ENCODE data around the gene PLN. TPM values are rescaled to one million over a fixed set of nuclear protein-coding genes. Genes with fewer than 3 reads are reported as not detected.

Gene PLN
- polyA plus RNA-seq, 1 of the 3 experiments (the other 2 are of a cell fraction): not detected

- POLR2A ChIA-PET: no interaction called here
- Histone ChIP-seq H3K27me3 (ENCODE audit: insufficient read depth) (no peaks in the 10 kb centered on the region), H3K27ac (ENCODE audit: low read depth in 2 of 2, low read length in 1 of 2) (no peak overlapping the region), H3K9me3 (no peaks in the 10 kb centered on the region), H3F3A (replicated peaks; ENCODE audit: insufficient read depth) (peaks cover 5% of the 10 kb centered on the region), H2AFZ (ENCODE audit: low read depth) (no peak overlapping the region), H3K9ac (no peak overlapping the region), H3K4me1 (ENCODE audit: control insufficient read depth in 1 of 2, insufficient read depth in 2 of 2, low read depth in 1 of 2, low read length in 1 of 2) (no peaks in the 10 kb centered on the region), H3K36me3 (replicated peaks in 1 of 2; ENCODE audit: control insufficient read depth in 1 of 2, insufficient read depth in 2 of 2, low read length in 1 of 2) (peaks cover 0 to 7% of the 10 kb centered on the region in 2 experiments), H4K20me1 (ENCODE audit: insufficient read depth) (peaks cover 5% of the 10 kb centered on the region; the same call in 1 of the 2 replicates), H3K79me2 (ENCODE audit: insufficient read depth) (0 out of 2 replicates have a peak, but pooled peaks cover 4% of the 10 kb centered on the region), H3K9me2 (no peaks in the 10 kb centered on the region), H3K4me3 (ENCODE audit: low read depth in 2 of 2, low read length in 1 of 2) (no peak overlapping the region), H3K4me2 (no peak overlapping the region)
- CTCF ChIA-PET: interaction anchor here (0.6 to 1.7 kb wide), 2 partner anchors 31 to 81 kb away, joined by 4 read pairs; no protein-coding TSS in a partner anchor
- no peak for DNase-seq
- WGBS (ENCODE audit: low lambda C conversion rate): 92% methylated on average over 5 of the region's 5 CpGs
- TF ChIP-seq PBX3 (IDR thresholded peaks at IDR 0.05): no peak
- TF ChIP-seq CTCF (IDR thresholded peaks at IDR 0.05): no peak
- TF ChIP-seq POLR2AphosphoS5 (IDR thresholded peaks at IDR 0.05; ENCODE audit: low read depth, low read length): no peak
- TF ChIP-seq NRF1 (IDR thresholded peaks at IDR 0.05; ENCODE audit: low read depth, low read length): no peak
These were observed 48.8 kb downstream of the PLN start for GRCh38 chr6:118596774-118597320.

GRCh38 chr6:118597636-118598035 lies 49.5 kb downstream of the PLN start:
- ChIA-PET POLR2A (no interaction called here), CTCF (interaction anchor here (1.7 kb wide), 1 partner anchor 32 kb away, joined by 4 read pairs; no protein-coding TSS in a partner anchor)
- no peaks in the 10 kb centered on the region for H3K27me3 ChIP-seq (ENCODE audit: insufficient read depth)
- H3K4me3 ChIP-seq (ENCODE audit: low read depth in 2 of 2, low read length in 1 of 2): no peak overlapping the region
- no peaks in the 10 kb centered on the region for H3K9me2 ChIP-seq
- peaks cover 0 to 3% of the 10 kb centered on the region in 2 experiments for H3K36me3 ChIP-seq (replicated peaks in 1 of 2; ENCODE audit: control insufficient read depth in 1 of 2, insufficient read depth in 2 of 2, low read length in 1 of 2)
- peaks cover 5% of the 10 kb centered on the region for H3F3A ChIP-seq (replicated peaks; ENCODE audit: insufficient read depth)
- no peaks in the 10 kb centered on the region for H3K4me1 ChIP-seq (ENCODE audit: control insufficient read depth in 1 of 2, insufficient read depth in 2 of 2, low read depth in 1 of 2, low read length in 1 of 2)
- no peak overlapping the region for H3K9ac ChIP-seq
- no peak overlapping the region for H3K27ac ChIP-seq (ENCODE audit: low read depth in 2 of 2, low read length in 1 of 2)
- no peaks in the 10 kb centered on the region for H3K9me3 ChIP-seq
- WGBS (ENCODE audit: low lambda C conversion rate): 97% methylated on average over 3 of the region's 3 CpGs
- peaks cover 5% of the 10 kb centered on the region; the same call in 1 of the 2 replicates for H4K20me1 ChIP-seq (ENCODE audit: insufficient read depth)
- H3K4me2 ChIP-seq: no peak overlapping the region
- H2AFZ ChIP-seq (ENCODE audit: low read depth): no peak overlapping the region
- DNase-seq: no peak
- 0 out of 2 replicates have a peak, but pooled peaks cover 4% of the 10 kb centered on the region for H3K79me2 ChIP-seq (ENCODE audit: insufficient read depth)
- TF ChIP-seq MAX (IDR thresholded peaks at IDR 0.05; ENCODE audit: low read depth) (no peak), RXRA (IDR thresholded peaks at IDR 0.05; ENCODE audit: borderline replicate concordance, low read depth) (no peak), NRF1 (IDR thresholded peaks at IDR 0.05; ENCODE audit: low read depth, low read length) (no peak), USF1 (IDR thresholded peaks at IDR 0.05; ENCODE audit: borderline replicate concordance, low read depth) (no peak), TAF1 (IDR thresholded peaks at IDR 0.05; ENCODE audit: borderline replicate concordance, low read depth, low read length) (no peak), POLR2AphosphoS5 (IDR thresholded peaks at IDR 0.05; ENCODE audit: low read depth, low read length) (no peak), TEAD4 (IDR thresholded peaks at IDR 0.05; ENCODE audit: borderline replicate concordance, insufficient read depth) (no peak), RCOR1 (IDR thresholded peaks at IDR 0.05; ENCODE audit: low read length) (no peak), ELF1 (IDR thresholded peaks at IDR 0.05) (no peak), IRF3 (IDR thresholded peaks at IDR 0.05; ENCODE audit: low read depth, low read length) (no peak), TCF12 (IDR thresholded peaks at IDR 0.05) (no peak), PBX3 (IDR thresholded peaks at IDR 0.05) (no peak), GATA2 (CRISPR knock-in tag; IDR thresholded peaks at IDR 0.05) (no peak), YY1 (IDR thresholded peaks at IDR 0.05; ENCODE audit: low read depth) (no peak), EZH2phosphoT487 (IDR thresholded peaks at IDR 0.05; ENCODE audit: borderline replicate concordance, low read depth) (no peak), ZBTB33 (IDR thresholded peaks at IDR 0.05; ENCODE audit: borderline replicate concordance, low read depth) (no peak)

Measured in SK-N-SH (cell line).